Adipocyte (in vitro differentiated cells): ENCODE measurements around the gene HSD17B3.

Experiments used
- DNase-seq: peaks from one replicate; pipeline ENCODE4 v3.0.0-alpha.2; 2015; ENCODE audit warnings: low read depth
- H3K27me3 ChIP-seq: replicated peaks from 2 replicates; pipeline ENCODE4 v1.7.0; 2013; ENCODE audit warnings: mild to moderate bottlenecking, low read length, moderate library complexity; ENCODE audit not compliant: control insufficient read depth, insufficient read depth
- H3K36me3 ChIP-seq: 2 replicates; pipeline ENCODE4 v1.7.0; 2013; ENCODE audit warnings: low read length, mild to moderate bottlenecking, moderate library complexity; ENCODE audit not compliant: control insufficient read depth, insufficient read depth, severe bottlenecking
- H3K4me1 ChIP-seq: 2 replicates; pipeline ENCODE4 v1.7.0; 2013; ENCODE audit warnings: mild to moderate bottlenecking, low read length, moderate library complexity; ENCODE audit not compliant: control insufficient read depth, insufficient read depth
- H3K4me3 ChIP-seq: 2 replicates; pipeline ENCODE4 v1.7.0; 2013; ENCODE audit warnings: mild to moderate bottlenecking, low read length, moderate library complexity
- H3K9ac ChIP-seq: 2 replicates; pipeline ENCODE4 v1.7.0; 2013; ENCODE audit warnings: mild to moderate bottlenecking, low read length, moderate library complexity
- H3K9me3 ChIP-seq: 2 replicates; pipeline ENCODE4 v1.7.0; 2013; ENCODE audit warnings: mild to moderate bottlenecking, low read length, moderate library complexity; ENCODE audit not compliant: control insufficient read depth

The HSD17B3 gene

GRCh38 chr9:96209407-96210271 is 92.3 kb downstream of the HSD17B3 start:
- H3K36me3 ChIP-seq = no peaks in the 10 kb centered on the region
- H3K27me3 ChIP-seq = peaks cover 11% of the 10 kb centered on the region
- peaks cover 12% of the 10 kb centered on the region for H3K4me1 ChIP-seq
- peak; percentile 58 for DNase-seq
- no peak overlapping the region for H3K9ac ChIP-seq
- peaks cover 4% of the 10 kb centered on the region for H3K9me3 ChIP-seq
- no peak overlapping the region for H3K4me3 ChIP-seq

DNA sequence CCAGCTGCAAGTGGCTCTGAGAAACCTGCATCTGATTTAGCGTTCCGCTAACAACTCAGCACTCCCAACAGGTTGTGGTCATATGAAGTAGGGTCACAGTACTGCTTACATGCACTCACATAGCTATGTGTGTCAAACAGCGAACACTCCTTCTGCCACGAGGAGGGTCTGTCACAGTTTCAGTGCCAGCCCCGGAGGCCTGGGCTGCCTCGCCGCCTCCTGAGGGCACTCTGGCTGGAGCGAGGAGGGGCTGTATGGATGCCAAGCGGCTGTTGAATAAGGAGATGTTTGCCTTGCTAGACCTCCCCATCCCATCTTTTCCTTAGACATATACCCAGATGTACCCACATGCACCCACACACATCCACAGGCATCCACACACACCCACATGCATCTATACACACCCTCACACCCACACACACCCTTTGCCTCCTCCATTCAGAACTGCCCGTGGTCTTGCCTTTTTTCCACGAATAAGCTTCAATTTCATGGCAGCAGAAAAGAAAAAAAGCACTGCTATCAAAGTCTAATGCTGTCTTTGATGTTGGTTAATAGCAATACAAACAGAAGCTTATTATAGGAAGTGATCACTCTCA is 95.7 kb downstream of the HSD17B3 start:
- Histone ChIP-seq H3K9ac (no peak overlapping the region), H3K9me3 (peaks cover 5% of the 10 kb centered on the region), H3K4me1 (peaks cover 12% of the 10 kb centered on the region), H3K27me3 (peaks cover 23% of the 10 kb centered on the region), H3K36me3 (no peaks in the 10 kb centered on the region), H3K4me3 (no peak overlapping the region)
- no peak for DNase-seq

DNA sequence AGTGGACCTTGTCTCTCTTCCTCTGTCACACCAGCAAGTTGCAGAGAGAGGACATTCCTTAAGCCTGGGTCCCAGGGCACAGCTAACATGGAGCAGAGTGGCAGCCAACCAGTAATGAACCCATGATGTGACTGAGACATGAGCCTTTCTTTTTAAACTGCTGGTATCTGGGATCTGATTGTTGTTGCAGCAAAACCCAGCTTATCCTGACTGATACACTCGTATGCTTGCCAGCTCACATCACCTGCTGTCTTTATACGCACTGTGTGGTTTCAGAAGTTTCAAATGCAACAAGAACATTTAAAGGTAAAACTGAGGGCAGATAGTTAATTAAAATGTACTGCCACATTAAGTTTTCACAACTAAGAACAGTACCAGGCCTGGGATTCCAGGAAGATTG is 97.1 kb downstream of the HSD17B3 start:
- Histone ChIP-seq H3K4me1 (peaks cover 6% of the 10 kb centered on the region), H3K36me3 (no peaks in the 10 kb centered on the region), H3K4me3 (no peak overlapping the region), H3K9me3 (peaks cover 5% of the 10 kb centered on the region), H3K9ac (no peak overlapping the region), H3K27me3 (peaks cover 23% of the 10 kb centered on the region)
- no peak for DNase-seq

DNA sequence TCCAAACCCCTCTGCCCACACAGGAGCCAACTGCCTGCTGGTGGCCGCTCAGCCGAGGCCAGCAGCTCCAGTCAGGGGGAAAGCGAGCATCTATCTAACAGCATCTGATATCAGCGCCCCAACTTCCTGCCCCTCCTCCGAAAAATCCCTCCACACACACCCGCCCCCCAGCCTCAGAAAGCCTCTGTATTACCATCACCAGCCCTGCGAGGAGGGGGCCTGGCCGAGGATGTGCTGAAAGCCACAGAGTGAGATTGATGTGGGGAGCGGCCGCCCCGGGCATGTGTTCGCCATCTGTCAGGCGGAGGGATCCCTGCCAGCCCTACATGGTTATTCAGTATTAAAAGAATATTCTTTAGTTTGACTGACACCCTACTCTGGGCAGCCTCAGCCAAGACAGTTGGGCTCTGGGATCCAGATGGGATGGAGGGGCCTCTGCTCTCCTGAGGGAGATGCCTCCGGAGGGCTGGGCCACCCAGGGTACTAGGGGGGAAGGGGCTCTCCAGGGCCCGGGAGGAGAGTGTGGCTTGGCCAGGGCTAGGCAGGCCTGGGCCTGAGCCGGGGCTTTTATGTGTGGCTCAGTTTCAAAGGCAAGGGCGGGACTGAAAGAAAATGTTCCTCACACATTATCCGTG is 98.0 kb downstream of the HSD17B3 start:
- Histone ChIP-seq H3K36me3 (no peaks in the 10 kb centered on the region), H3K27me3 (peaks cover 23% of the 10 kb centered on the region), H3K9me3 (peaks cover 5% of the 10 kb centered on the region), H3K9ac (no peak overlapping the region), H3K4me3 (no peak overlapping the region), H3K4me1 (no peaks in the 10 kb centered on the region)
- no peak for DNase-seq

DNA sequence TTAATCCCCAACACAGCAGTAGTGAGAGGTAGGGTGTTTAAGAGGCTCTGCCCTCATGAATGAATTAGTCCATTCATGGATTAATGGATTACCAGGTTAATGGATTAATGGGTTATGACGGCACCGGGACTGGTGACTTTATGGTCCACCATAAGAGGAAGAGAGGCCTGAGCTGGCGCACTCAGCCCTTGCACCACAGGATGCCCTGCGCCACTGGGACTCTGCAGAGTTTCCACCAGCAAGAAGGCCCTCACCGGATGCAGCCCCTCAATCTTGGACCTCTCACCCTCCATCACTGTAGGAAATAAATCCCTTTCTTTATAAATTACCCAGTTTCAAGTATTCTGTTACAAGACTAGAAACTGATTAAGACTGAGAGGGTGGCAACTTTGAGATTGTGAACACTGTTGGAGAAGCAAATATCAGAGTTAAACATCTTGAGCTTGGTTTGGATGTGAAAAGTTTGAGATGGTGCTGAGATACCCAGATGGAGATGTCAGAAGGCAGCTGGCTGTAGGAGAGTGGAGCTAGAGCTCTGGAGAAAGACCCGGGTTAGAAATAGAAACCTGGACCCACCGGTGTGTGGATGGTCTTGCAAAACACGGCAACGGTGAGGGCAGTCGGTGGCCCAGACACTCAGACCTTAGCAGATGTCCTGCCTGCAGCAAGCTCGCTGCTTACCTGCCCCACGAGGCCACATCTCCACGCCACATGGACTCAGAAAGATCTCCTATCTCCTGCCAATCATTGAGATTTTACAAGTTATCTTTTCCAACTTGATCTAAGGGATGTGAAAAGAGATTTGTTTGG is 98.8 kb downstream of the HSD17B3 start:
- Histone ChIP-seq H3K36me3 (no peaks in the 10 kb centered on the region), H3K27me3 (peaks cover 23% of the 10 kb centered on the region), H3K9ac (no peak overlapping the region)

DNA sequence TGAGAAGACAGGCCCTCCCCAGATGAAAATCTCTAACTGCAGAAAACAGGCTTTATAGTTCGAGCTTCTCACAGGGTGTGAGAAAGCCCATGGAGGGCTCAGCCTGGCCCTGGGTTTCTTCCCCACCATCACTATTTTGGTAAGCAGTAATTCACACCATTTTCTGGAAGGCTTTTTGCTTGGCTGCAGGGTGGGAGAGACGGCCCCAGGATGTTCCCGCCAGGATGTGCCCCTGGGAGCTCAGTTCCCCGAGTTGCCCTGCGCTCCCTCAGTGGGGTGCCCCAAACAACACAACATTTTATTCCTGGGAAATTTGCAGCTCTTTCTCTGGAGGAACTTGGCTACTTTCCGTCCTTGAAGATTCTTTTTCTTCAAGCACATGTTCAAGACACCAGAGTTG is 100.8 kb downstream of the HSD17B3 start:
- no peaks in the 10 kb centered on the region for H3K36me3 ChIP-seq
- H3K4me3 ChIP-seq = no peak overlapping the region
- H3K9me3 ChIP-seq = peaks cover 5% of the 10 kb centered on the region
- H3K27me3 ChIP-seq = peaks cover 29% of the 10 kb centered on the region
- H3K4me1 ChIP-seq = no peaks in the 10 kb centered on the region
- no peak for DNase-seq
- no peak overlapping the region for H3K9ac ChIP-seq

More for the DNA sequence above, 98.8 kb downstream of the HSD17B3 start:
- Histone ChIP-seq H3K9me3 (peaks cover 5% of the 10 kb centered on the region), H3K4me3 (no peak overlapping the region), H3K4me1 (no peaks in the 10 kb centered on the region)
- no peak for DNase-seq

DNA sequence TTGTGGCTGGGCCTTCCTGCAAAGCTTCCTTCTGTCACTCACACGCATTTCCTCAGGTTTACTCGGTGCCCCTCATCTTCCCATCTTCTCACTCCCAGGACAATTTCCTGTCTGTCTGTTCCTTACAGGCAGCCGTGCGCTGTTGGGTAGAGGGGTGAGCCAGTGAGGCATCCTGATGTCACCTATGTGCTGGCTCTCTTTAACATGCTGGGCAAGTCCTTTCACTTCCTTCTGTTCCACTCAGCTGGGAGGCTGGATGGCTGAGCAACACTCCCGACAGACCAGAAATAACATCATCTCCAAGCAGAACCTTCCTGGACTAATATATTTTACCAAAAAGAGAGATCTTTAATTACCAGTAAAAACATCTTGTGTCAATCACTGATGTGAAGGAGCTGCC is 103.0 kb downstream of the HSD17B3 start:
- Histone ChIP-seq H3K9me3 (no peaks in the 10 kb centered on the region), H3K27me3 (peaks cover 26% of the 10 kb centered on the region), H3K9ac (no peak overlapping the region), H3K4me3 (no peak overlapping the region), H3K4me1 (no peaks in the 10 kb centered on the region), H3K36me3 (no peaks in the 10 kb centered on the region)
- no peak for DNase-seq

DNA sequence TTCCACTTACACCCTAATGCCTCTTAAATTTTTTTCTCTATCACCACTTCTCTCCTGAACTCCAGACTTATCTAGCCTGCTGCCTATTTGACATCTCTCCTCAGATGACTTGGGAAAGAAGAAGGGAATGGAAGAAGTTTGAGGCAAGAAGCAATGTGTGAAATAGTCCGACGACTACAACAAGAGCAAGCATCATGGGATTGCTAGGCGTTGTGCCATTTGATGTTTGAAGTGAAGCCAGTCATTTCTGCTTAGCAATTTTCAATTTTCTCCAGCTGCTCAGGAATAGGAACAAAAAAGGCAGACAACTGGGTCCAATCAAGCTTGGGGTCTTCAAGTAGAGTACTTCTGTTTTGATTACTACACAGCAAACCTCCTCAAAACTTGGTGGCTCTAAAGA is 106.4 kb downstream of the HSD17B3 start:
- no peaks in the 10 kb centered on the region for H3K4me1 ChIP-seq
- H3K27me3 ChIP-seq = peaks cover 14% of the 10 kb centered on the region
- DNase-seq = no peak
- no peak overlapping the region for H3K9ac ChIP-seq
- H3K9me3 ChIP-seq = peaks cover 13% of the 10 kb centered on the region
- H3K36me3 ChIP-seq = no peaks in the 10 kb centered on the region
- no peak overlapping the region for H3K4me3 ChIP-seq

DNA sequence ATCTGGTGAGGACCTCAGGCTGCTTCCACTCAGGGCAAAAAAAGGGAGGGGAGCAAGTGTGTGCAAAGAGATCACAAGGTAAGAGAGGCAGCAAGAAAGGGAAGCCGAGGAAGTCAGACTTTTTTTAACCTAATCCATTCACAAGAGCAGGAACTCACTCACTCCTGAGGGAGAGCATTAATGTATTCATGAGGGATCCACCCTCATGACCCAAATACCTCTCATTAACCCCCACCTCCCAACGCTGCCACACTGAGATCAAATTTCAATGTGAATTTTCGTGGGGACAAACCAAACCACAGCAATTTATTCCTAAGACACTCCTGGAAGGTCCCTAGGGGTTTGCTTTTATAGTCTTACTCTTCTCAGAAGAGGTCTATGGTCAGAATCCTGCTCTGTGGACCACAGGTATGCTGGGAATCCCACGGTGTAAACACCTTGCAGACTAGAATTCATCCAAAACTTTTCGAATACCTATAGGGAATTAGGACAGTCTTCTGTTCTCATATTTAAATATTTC is 108.7 kb downstream of the HSD17B3 start:
- DNase-seq = no peak
- Histone ChIP-seq H3K36me3 (no peaks in the 10 kb centered on the region), H3K4me1 (no peaks in the 10 kb centered on the region), H3K4me3 (no peak overlapping the region), H3K27me3 (peaks cover 14% of the 10 kb centered on the region), H3K9ac (no peak overlapping the region), H3K9me3 (peaks cover 22% of the 10 kb centered on the region)

DNA sequence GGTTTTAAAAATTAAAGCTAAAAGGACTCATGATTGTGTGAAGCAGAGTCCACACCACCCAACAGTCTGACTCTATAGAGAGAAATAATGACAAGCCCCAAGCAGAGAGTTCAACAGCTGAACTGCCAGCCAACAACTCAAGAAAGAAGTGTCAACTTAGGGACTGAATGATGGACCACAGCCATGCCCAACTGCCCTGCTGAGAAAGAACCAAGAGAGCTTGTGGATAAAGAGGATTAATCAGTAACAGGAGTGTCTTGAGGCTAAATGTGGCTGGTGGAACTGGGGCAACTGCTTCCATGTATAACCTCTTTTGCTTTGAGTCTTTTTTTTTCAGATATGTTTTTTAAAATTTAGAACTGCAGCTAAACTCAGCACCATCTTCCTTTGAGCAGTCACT is 109.3 kb downstream of the HSD17B3 start:
- peaks cover 22% of the 10 kb centered on the region for H3K9me3 ChIP-seq
- no peak for DNase-seq
- no peak overlapping the region for H3K9ac ChIP-seq

More for the DNA sequence above, 109.3 kb downstream of the HSD17B3 start:
- Histone ChIP-seq H3K4me1 (no peaks in the 10 kb centered on the region), H3K36me3 (no peaks in the 10 kb centered on the region), H3K27me3 (peaks cover 14% of the 10 kb centered on the region), H3K4me3 (no peak overlapping the region)
